ENCODE measurements around the gene RGS7. TPM values are rescaled to one million over a fixed set of nuclear protein-coding genes. Genes with fewer than 3 reads are reported as not detected.

Gene RGS7
- total RNA-seq, 1 donor from 2014 or later, result not detected

DNA sequence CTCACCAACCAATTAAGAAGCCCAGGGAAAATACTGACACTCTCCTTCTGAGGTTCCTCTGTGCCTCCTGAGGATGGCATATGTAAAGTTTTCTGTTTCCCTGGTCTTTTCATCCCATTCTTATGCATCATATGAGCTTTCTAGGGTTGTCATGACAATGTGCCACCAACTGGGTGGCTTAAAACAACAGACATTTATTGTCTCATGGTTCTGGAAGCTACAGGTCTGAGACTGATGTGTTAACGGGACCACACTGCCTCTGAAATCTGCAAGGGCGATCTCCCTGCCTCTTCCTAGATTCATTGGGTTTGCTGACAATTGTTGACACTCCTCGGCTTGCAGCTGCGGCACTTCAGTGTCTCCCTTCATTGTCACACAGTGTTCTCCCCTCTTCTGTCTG is 308.4 kb downstream of the RGS7 start:
- intact Hi-C loops (cut with DNase I), result no loop called here
- H3K36me3 ChIP-seq, result no peaks in the 10 kb centered on the region
- H3K4me3 ChIP-seq, result no peak overlapping the region
- TF ChIP-seq, protein P1, sequence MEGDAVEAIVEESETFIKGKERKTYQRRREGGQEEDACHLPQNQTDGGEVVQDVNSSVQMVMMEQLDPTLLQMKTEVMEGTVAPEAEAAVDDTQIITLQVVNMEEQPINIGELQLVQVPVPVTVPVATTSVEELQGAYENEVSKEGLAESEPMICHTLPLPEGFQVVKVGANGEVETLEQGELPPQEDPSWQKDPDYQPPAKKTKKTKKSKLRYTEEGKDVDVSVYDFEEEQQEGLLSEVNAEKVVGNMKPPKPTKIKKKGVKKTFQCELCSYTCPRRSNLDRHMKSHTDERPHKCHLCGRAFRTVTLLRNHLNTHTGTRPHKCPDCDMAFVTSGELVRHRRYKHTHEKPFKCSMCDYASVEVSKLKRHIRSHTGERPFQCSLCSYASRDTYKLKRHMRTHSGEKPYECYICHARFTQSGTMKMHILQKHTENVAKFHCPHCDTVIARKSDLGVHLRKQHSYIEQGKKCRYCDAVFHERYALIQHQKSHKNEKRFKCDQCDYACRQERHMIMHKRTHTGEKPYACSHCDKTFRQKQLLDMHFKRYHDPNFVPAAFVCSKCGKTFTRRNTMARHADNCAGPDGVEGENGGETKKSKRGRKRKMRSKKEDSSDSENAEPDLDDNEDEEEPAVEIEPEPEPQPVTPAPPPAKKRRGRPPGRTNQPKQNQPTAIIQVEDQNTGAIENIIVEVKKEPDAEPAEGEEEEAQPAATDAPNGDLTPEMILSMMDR (IDR thresholded peaks at IDR 0.05), result no peak
- H3K27me3 ChIP-seq, result no peaks in the 10 kb centered on the region
- no peaks in the 10 kb centered on the region for H3K4me1 ChIP-seq
- H3K27ac ChIP-seq, result no peak overlapping the region
- ATAC-seq, result no peak
- no peak for DNase-seq
- no peaks in the 10 kb centered on the region for H3K9me3 ChIP-seq

DNA sequence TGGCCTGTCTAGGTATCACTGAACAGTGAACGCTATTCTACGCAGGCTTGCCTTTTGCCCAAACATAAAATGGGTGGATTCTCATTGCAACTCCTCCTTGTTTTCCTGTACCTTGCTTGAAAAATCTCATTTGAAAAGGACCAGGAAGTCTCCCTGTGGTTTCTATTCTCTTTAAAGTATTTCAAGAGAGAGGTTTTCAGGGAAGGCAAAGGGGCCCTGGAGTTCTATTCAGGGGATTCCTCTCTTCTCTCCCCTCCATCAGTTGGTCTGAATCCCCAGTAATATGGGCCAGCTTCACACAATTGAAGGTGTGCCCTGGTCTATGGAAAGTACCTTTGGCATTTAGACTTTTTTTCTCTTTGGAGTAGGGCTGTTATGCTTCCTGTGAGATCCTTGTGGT is 311.3 kb downstream of the RGS7 start:
- intact Hi-C loops (cut with DNase I), result no loop called here
- ATAC-seq (no peak), DNase-seq (no peak)
- no peaks in the 10 kb centered on the region for H3K27me3 ChIP-seq
- TF ChIP-seq, protein P1 (IDR thresholded peaks at IDR 0.05), result no peak
- no peaks in the 10 kb centered on the region for H3K4me1 ChIP-seq
- no peak overlapping the region for H3K4me3 ChIP-seq
- no peaks in the 10 kb centered on the region for H3K36me3 ChIP-seq
- H3K27ac ChIP-seq, result no peak overlapping the region
- H3K9me3 ChIP-seq, result no peaks in the 10 kb centered on the region

DNA sequence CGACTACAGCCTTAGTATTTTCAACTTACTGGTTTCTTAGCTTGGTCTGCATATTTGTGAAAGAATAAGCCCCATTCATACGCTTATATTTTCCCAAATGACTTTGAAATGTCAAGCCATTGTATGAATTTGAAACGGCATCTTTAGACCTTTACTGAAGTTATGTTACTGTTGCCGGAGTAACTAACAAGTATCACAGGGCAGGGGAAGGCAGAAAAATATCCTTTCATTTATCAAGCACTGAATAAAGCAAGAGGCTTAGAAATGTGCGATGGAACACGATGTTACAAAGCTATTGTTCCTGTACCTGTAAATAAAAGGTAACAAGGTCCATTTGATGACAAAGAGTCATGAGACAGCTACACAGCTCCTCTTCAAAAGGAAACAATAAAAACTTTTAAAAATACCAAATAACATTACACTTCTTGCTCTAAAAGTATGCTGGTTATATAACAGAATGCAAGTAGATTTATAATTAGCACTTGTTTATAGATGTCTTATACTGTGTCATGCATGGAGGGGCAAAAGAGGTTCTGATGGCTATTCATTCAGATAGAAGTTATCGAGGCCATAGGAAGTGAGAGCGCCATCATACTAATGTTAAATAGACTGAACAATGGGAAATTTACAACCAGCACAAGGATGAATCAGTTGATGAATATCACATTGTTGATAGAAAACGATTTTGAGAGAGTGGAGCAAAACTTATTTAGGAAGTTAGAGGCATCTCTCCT is 322.6 kb downstream of the RGS7 start:
- TF ChIP-seq, protein P1 (IDR thresholded peaks at IDR 0.05), result no peak
- ATAC-seq, result no peak
- Histone ChIP-seq H3K4me3 (no peak overlapping the region), H3K9me3 (no peaks in the 10 kb centered on the region), H3K4me1 (no peaks in the 10 kb centered on the region), H3K36me3 (no peaks in the 10 kb centered on the region), H3K27me3 (no peaks in the 10 kb centered on the region), H3K27ac (no peak overlapping the region)
- DNase-seq, result no peak
- intact Hi-C loops (cut with DNase I), result no loop called here

DNA sequence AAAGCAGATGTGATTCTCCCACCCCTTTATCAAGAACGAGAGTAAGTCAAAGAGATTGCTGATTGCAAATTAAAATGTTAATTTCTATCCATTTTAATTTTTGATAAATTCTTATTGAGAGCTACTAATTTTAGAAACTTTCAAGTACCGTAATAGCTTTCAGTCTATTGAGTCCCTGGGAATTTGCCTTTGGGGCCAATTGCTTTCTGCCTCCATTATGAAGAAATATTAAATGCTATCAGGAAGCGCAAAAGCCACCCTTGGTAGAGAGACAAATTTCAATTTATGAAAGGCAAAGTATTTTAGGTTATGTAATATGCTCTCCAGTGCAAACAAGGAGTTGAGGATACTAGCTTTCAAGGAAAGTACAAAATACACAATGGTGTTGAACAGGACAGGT is 332.2 kb downstream of the RGS7 start:
- ATAC-seq (no peak), DNase-seq (no peak)
- Histone ChIP-seq H3K4me3 (no peak overlapping the region), H3K27me3 (no peaks in the 10 kb centered on the region), H3K4me1 (no peaks in the 10 kb centered on the region), H3K9me3 (no peaks in the 10 kb centered on the region), H3K36me3 (no peaks in the 10 kb centered on the region), H3K27ac (no peak overlapping the region)
- intact Hi-C loops (cut with DNase I), result no loop called here
- TF ChIP-seq, protein P1 (IDR thresholded peaks at IDR 0.05), result no peak

DNA sequence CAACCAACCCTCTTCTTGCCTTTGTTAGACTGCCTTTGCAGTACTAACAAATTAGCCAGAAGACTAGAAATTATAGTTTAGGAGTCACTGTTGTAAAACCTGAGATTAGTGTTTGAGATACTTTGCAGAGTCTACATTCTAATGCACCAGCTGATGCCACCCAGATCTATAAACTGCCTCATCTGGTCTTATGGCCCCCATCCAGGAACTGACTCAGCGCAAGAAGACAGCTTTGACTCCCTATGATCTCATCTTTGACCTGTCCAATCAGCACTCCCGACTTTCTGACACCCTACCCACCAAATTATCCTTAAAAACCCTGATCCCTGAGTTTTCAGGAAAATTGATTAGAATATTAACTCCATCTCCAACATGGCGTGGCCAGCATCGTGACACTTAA is 334.6 kb downstream of the RGS7 start:
- Histone ChIP-seq H3K27me3 (no peaks in the 10 kb centered on the region), H3K36me3 (no peaks in the 10 kb centered on the region), H3K9me3 (no peaks in the 10 kb centered on the region), H3K4me1 (no peaks in the 10 kb centered on the region), H3K4me3 (no peak overlapping the region), H3K27ac (no peak overlapping the region)
- TF ChIP-seq, protein P1 (IDR thresholded peaks at IDR 0.05), result no peak
- intact Hi-C loops (cut with DNase I), result no loop called here
- ATAC-seq, result no peak
- DNase-seq, result no peak

All from upper lobe of right lung (tissue), 1 donor.